HL-60 (cell line): Measurements from ENCODE around the gene WRNIP1.

Source experiments
- DNase-seq, 2 experiments: peaks; one replicate each; pipeline ENCODE4 v3.0.0-alpha.2; 2010 to 2020; ENCODE audit warnings: low read depth in 1 of 2, low spot score in 1 of 2
- H3K27ac ChIP-seq: fragments of 250-450 bp; sonication (Bioruptor Pico); replicated peaks from 2 replicates; pipeline ENCODE4 v1.5.1; 2020; ENCODE audit warnings: mild to moderate bottlenecking, moderate library complexity
- H3K27me3 ChIP-seq: fragments of 250-450 bp; sonication (Bioruptor Pico); 2 replicates; pipeline ENCODE4 v1.5.1; 2021; ENCODE audit warnings: mild to moderate bottlenecking, moderate library complexity; ENCODE audit not compliant: insufficient read depth, poor library complexity, severe bottlenecking
- H3K4me3 ChIP-seq: replicated peaks from 2 replicates; pipeline ENCODE4 v1.5.1; 2011; ENCODE audit warnings: mild to moderate bottlenecking, control low read depth, low read length; ENCODE audit not compliant: insufficient read depth
- GABPA ChIP-seq: IDR thresholded peaks from 2 replicates; pipeline ENCODE4 v1.6.1; 2012; ENCODE audit warnings: low read depth
- POLR2AphosphoS5 ChIP-seq: IDR thresholded peaks from 2 replicates; pipeline ENCODE4 v1.6.1; 2012; ENCODE audit warnings: low read depth
- SPI1 ChIP-seq: IDR thresholded peaks from 2 replicates; pipeline ENCODE4 v1.6.1; 2012; ENCODE audit warnings: low read depth, mild to moderate bottlenecking, borderline replicate concordance
- TF ChIP-seq, protein P1 (sequence below): IDR thresholded peaks from one replicate; pipeline ENCODE4 v1.5.1; 2011; ENCODE audit warnings: low read length, control low read depth, inconsistent platforms; ENCODE audit not compliant: insufficient read depth
- TF ChIP-seq, protein P2 (sequence below): IDR thresholded peaks from 2 replicates; pipeline ENCODE4 v1.6.1; 2012; ENCODE audit warnings: low read depth; ENCODE audit not compliant: insufficient replicate concordance

WRNIP1 gene

DNA sequence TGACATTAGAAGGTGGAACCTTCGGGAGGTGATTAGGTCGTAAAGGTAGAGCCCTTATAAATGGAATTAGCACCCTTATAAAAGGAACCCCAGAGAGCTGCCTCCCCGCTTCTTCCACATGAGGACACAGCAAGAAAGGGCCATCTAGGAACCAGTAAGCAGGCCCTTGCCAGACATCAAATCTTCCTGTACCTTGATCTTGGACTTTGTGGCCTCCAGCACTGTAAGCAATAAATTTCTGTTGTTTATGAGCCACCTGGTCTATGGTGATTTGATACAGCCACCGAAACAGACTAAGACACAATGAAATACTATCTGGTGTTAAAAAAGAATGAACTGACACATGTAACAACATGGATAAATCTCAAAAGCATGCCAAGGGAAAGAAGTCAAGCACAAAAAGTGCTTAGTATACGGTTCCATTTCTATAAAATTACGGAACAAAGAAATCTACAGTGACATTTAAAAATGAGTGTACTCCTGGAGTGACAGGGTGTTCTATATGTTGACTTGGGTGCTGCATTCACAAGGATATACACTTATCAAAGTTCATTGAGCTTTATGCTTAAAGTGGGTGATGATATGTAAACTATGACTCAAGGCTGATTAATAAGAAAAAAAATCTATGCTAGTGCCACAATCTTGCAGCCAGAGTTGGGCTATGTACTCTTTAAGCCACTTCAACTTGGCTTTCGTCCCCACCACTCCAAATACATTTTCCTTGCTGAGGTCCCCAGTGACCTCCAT lies 58.1 kb downstream of the WRNIP1 start:
- Histone ChIP-seq H3K4me3 (no peak overlapping the region), H3K27ac (no peak overlapping the region), H3K27me3 (no peaks in the 10 kb centered on the region)
- TF ChIP-seq, protein P1, sequence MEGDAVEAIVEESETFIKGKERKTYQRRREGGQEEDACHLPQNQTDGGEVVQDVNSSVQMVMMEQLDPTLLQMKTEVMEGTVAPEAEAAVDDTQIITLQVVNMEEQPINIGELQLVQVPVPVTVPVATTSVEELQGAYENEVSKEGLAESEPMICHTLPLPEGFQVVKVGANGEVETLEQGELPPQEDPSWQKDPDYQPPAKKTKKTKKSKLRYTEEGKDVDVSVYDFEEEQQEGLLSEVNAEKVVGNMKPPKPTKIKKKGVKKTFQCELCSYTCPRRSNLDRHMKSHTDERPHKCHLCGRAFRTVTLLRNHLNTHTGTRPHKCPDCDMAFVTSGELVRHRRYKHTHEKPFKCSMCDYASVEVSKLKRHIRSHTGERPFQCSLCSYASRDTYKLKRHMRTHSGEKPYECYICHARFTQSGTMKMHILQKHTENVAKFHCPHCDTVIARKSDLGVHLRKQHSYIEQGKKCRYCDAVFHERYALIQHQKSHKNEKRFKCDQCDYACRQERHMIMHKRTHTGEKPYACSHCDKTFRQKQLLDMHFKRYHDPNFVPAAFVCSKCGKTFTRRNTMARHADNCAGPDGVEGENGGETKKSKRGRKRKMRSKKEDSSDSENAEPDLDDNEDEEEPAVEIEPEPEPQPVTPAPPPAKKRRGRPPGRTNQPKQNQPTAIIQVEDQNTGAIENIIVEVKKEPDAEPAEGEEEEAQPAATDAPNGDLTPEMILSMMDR: no peak
- TF ChIP-seq, protein P2, sequence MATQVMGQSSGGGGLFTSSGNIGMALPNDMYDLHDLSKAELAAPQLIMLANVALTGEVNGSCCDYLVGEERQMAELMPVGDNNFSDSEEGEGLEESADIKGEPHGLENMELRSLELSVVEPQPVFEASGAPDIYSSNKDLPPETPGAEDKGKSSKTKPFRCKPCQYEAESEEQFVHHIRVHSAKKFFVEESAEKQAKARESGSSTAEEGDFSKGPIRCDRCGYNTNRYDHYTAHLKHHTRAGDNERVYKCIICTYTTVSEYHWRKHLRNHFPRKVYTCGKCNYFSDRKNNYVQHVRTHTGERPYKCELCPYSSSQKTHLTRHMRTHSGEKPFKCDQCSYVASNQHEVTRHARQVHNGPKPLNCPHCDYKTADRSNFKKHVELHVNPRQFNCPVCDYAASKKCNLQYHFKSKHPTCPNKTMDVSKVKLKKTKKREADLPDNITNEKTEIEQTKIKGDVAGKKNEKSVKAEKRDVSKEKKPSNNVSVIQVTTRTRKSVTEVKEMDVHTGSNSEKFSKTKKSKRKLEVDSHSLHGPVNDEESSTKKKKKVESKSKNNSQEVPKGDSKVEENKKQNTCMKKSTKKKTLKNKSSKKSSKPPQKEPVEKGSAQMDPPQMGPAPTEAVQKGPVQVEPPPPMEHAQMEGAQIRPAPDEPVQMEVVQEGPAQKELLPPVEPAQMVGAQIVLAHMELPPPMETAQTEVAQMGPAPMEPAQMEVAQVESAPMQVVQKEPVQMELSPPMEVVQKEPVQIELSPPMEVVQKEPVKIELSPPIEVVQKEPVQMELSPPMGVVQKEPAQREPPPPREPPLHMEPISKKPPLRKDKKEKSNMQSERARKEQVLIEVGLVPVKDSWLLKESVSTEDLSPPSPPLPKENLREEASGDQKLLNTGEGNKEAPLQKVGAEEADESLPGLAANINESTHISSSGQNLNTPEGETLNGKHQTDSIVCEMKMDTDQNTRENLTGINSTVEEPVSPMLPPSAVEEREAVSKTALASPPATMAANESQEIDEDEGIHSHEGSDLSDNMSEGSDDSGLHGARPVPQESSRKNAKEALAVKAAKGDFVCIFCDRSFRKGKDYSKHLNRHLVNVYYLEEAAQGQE: no peak
- TF ChIP-seq GABPA (no peak), POLR2AphosphoS5 (no peak), SPI1 (no peak)
- DNase-seq: no peak

DNA sequence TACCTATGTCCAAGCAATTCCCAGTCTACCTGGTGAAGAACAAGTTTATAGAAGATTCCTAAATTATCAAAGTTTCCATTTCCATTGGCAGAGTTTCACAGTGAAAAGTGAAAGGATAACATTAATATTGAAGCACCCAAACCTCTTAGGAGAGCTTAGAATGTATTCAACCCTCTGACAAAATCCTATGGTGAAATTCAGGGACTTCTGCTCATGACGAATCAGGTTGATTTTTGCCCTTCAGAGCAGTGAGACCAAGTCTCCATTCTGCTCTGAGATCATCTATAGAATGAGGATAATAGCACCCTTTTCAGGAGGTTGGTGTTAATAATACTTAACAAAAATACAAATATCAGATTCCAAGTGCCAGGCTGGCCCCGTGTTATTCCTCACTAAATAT lies 60.9 kb downstream of the WRNIP1 start:
- Histone ChIP-seq H3K4me3 (no peak overlapping the region), H3K27ac (no peak overlapping the region), H3K27me3 (no peaks in the 10 kb centered on the region)
- TF ChIP-seq, protein P2: no peak
- TF ChIP-seq POLR2AphosphoS5 (no peak), GABPA (no peak), SPI1 (no peak)
- TF ChIP-seq, protein P1: no peak
- no peak for DNase-seq

DNA sequence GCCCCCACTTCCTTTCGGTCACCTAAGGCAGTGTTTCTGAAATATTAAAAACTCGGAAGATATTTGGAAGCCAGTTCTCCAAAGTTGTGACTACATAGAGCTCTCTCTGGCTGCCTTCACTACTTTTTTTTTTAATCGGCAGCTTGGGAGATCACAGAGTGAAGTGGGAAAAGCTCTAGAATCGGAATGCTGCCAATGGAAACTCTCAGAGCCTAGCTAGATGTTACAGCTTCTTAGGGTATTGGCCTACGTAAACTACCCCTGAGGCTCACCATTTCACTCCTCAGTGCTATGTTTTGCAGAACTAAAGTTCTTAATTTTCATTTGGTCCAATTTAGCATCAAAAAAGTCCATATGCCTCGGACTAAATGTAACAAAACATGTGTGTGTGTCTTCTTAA lies 61.9 kb downstream of the WRNIP1 start:
- no peak overlapping the region for H3K27ac ChIP-seq
- TF ChIP-seq, protein P1: no peak
- TF ChIP-seq, protein P2: no peak
- TF ChIP-seq SPI1 (no peak), POLR2AphosphoS5 (no peak), GABPA (no peak)
- DNase-seq: no peak
- H3K27me3 ChIP-seq: no peaks in the 10 kb centered on the region
- H3K4me3 ChIP-seq: no peak overlapping the region
